WTC11 (cell line): ENCODE results near the gene POLR3G. TPM values are rescaled to one million over a fixed set of nuclear protein-coding genes. Genes with fewer than 3 reads are reported as not detected.

Experiments used
- ATAC-seq: fragments of 200-7000 bp; cut with Tn5 transposase; 2 replicates; pipeline ENCODE4 v1.10.0; 2021; ENCODE audit warnings: mild to moderate bottlenecking, moderate library complexity
- CTCF ChIA-PET: fragments of 300-600 bp; sonication (Branson Sonifier 250); formaldehyde crosslinking; loops from one replicate; lab custom pipeline; 2021; ENCODE audit warnings: antibody characterized with exemption; lab: Charles Lee
- POLR2A ChIA-PET: fragments of 350-600 bp; sonication (Branson Sonifier 250); formaldehyde crosslinking; loops from one replicate; lab custom pipeline; 2021; ENCODE audit warnings: antibody characterized with exemption; lab: Charles Lee
- DNase-seq: peaks from one replicate; pipeline ENCODE4 v3.0.0; 2021; ENCODE audit warnings: low spot score
- H3K27ac Mint-ChIP-seq: 2 replicates; pipeline ENCODE4 v1.8.0; 2021; ENCODE audit warnings: mixed read lengths
- H3K27me3 Mint-ChIP-seq: 2 replicates; pipeline ENCODE4 v1.8.0; 2021; ENCODE audit warnings: low read depth, mild to moderate bottlenecking, moderate library complexity, mixed read lengths
- H3K36me3 Mint-ChIP-seq: 2 replicates; pipeline ENCODE4 v1.8.0; 2021; ENCODE audit warnings: mixed read lengths
- H3K4me1 Mint-ChIP-seq: 2 replicates; pipeline ENCODE4 v1.8.0; 2022; ENCODE audit warnings: mixed read lengths
- H3K4me3 Mint-ChIP-seq: 2 replicates; pipeline ENCODE4 v1.8.0; 2021; ENCODE audit warnings: mild to moderate bottlenecking, moderate library complexity, mixed read lengths
- H3K9me3 Mint-ChIP-seq: 2 replicates; pipeline ENCODE4 v1.8.0; 2021; ENCODE audit warnings: mixed read lengths
- AFF4 ChIP-seq: sonication (generic); formaldehyde crosslinking; IDR thresholded peaks from 2 replicates; pipeline ENCODE4 v1.8.1; 2023; ENCODE audit warnings: mild to moderate bottlenecking, missing genetic modification reagents, borderline replicate concordance
- ATF6 ChIP-seq: sonication (generic); formaldehyde crosslinking; IDR thresholded peaks from 2 replicates; pipeline ENCODE4 v1.8.1; 2023; ENCODE audit warnings: mild to moderate bottlenecking, missing genetic modification reagents
- E2F4 ChIP-seq: sonication (generic); formaldehyde crosslinking; IDR thresholded peaks from 2 replicates; pipeline ENCODE4 v1.8.1; 2022; ENCODE audit warnings: low read depth, mild to moderate bottlenecking, moderate library complexity, missing genetic modification reagents, borderline replicate concordance
- EMX1 ChIP-seq: fragments of 250-450 bp; sonication (Bioruptor Pico); IDR thresholded peaks from 2 replicates; pipeline ENCODE4 v1.8.0; 2021; ENCODE audit warnings: mild to moderate bottlenecking
- FOXP1 ChIP-seq: sonication (generic); formaldehyde crosslinking; IDR thresholded peaks from 2 replicates; pipeline ENCODE4 v1.8.0; 2022; ENCODE audit warnings: missing genetic modification reagents, mild to moderate bottlenecking, moderate library complexity, borderline replicate concordance
- HMGXB4 ChIP-seq: sonication (generic); formaldehyde crosslinking; IDR thresholded peaks from 2 replicates; pipeline ENCODE4 v1.8.1; 2023; ENCODE audit warnings: mild to moderate bottlenecking, moderate library complexity, missing genetic modification reagents
- MXD4 ChIP-seq: fragments of 250-450 bp; sonication (Bioruptor Pico); IDR thresholded peaks from 2 replicates; pipeline ENCODE4 v1.8.0; 2021; ENCODE audit warnings: mild to moderate bottlenecking, moderate library complexity, borderline replicate concordance
- MYBL2 ChIP-seq: sonication (generic); formaldehyde crosslinking; IDR thresholded peaks from 2 replicates; pipeline ENCODE4 v1.8.1; 2023; ENCODE audit warnings: mild to moderate bottlenecking, moderate library complexity, missing genetic modification reagents
- NFATC4 ChIP-seq: fragments of 250-450 bp; sonication (Bioruptor Pico); IDR thresholded peaks from 2 replicates; pipeline ENCODE4 v1.9.0; 2021; ENCODE audit warnings: mild to moderate bottlenecking
- NFYB ChIP-seq: sonication (generic); formaldehyde crosslinking; conservative IDR thresholded peaks from 2 replicates; pipeline ENCODE4 v1.8.0; 2022; ENCODE audit warnings: low read depth, missing genetic modification reagents
- NR1H2 ChIP-seq: sonication (generic); formaldehyde crosslinking; IDR thresholded peaks from 2 replicates; pipeline ENCODE4 v1.9.0; 2021; ENCODE audit warnings: mild to moderate bottlenecking, moderate library complexity, missing genetic modification reagents
- PRRX2 ChIP-seq: fragments of 250-450 bp; sonication (Bioruptor Pico); IDR thresholded peaks from 2 replicates; pipeline ENCODE4 v1.8.0; 2021; ENCODE audit warnings: mild to moderate bottlenecking
- RELA ChIP-seq: sonication (generic); formaldehyde crosslinking; IDR thresholded peaks from 2 replicates; pipeline ENCODE4 v1.8.1; 2022; ENCODE audit warnings: missing genetic modification reagents, mild to moderate bottlenecking, borderline replicate concordance
- RORB ChIP-seq: fragments of 250-450 bp; sonication (Bioruptor Pico); IDR thresholded peaks from 2 replicates; pipeline ENCODE4 v1.9.0; 2021; ENCODE audit warnings: mild to moderate bottlenecking
- SMAD3 ChIP-seq: sonication (generic); formaldehyde crosslinking; IDR thresholded peaks from 2 replicates; pipeline ENCODE4 v1.8.0; 2022; ENCODE audit warnings: missing genetic modification reagents, mild to moderate bottlenecking, borderline replicate concordance
- SP1 ChIP-seq: sonication (generic); formaldehyde crosslinking; conservative IDR thresholded peaks from 2 replicates; pipeline ENCODE4 v1.8.1; 2022; ENCODE audit warnings: missing genetic modification reagents
- TCF7 ChIP-seq: sonication (generic); formaldehyde crosslinking; IDR thresholded peaks from 2 replicates; pipeline ENCODE4 v1.8.0; 2022; ENCODE audit warnings: mild to moderate bottlenecking, low read depth, missing genetic modification reagents, moderate library complexity
- USF2 ChIP-seq: sonication (generic); formaldehyde crosslinking; IDR thresholded peaks from 2 replicates; pipeline ENCODE4 v1.8.1; 2023; ENCODE audit warnings: mild to moderate bottlenecking, missing genetic modification reagents, moderate library complexity
- ZNF121 ChIP-seq: sonication (generic); formaldehyde crosslinking; IDR thresholded peaks from 2 replicates; pipeline ENCODE4 v1.8.0; 2023; ENCODE audit warnings: missing genetic modification reagents
- ZNF138 ChIP-seq: sonication (generic); formaldehyde crosslinking; conservative IDR thresholded peaks from 2 replicates; pipeline ENCODE4 v1.8.1; 2022; ENCODE audit warnings: mild to moderate bottlenecking, moderate library complexity, missing genetic modification reagents
- ZNF219 ChIP-seq: sonication (generic); formaldehyde crosslinking; IDR thresholded peaks from 2 replicates; pipeline ENCODE4 v1.8.0; 2023; ENCODE audit warnings: missing genetic modification reagents, mild to moderate bottlenecking, borderline replicate concordance
- ZNF281 ChIP-seq: sonication (generic); formaldehyde crosslinking; IDR thresholded peaks from 2 replicates; pipeline ENCODE4 v1.8.0; 2023; ENCODE audit warnings: mild to moderate bottlenecking, missing genetic modification reagents
- total RNA-seq: library from RNA; stranded (reverse); gene quantifications from 3 replicates; pipeline ENCODE4 v1.2.3, GENCODE V29; 2021

Gene POLR3G
- total RNA-seq, 1 experiment from 2014 or later: 95.4 TPM

- H3K27me3 Mint-ChIP-seq: no peaks in the 10 kb centered on the region
- H3K9me3 Mint-ChIP-seq: no peaks in the 10 kb centered on the region
- peaks cover 8% of the 10 kb centered on the region for H3K36me3 Mint-ChIP-seq
- peak overlapping the region; percentile 58 for H3K27ac Mint-ChIP-seq
- ChIA-PET CTCF (no interaction called here), POLR2A (no interaction called here)
- no peak overlapping the region for H3K4me3 Mint-ChIP-seq
- ATAC-seq (no peak), DNase-seq (no peak)
- peaks cover 56% of the 10 kb centered on the region for H3K4me1 Mint-ChIP-seq
- no peak for TF ChIP-seq NFATC4 (CRISPR knock-in tag)
- no peak for TF ChIP-seq AFF4 (CRISPR knock-in tag)
- no peak for TF ChIP-seq NR1H2
- no peak for TF ChIP-seq RELA (CRISPR knock-in tag)
- no peak for TF ChIP-seq TCF7
- TF ChIP-seq E2F4 (CRISPR knock-in tag): no peak
- no peak for TF ChIP-seq NFYB (CRISPR knock-in tag)
- TF ChIP-seq ATF6: no peak
- no peak for TF ChIP-seq MXD4 (CRISPR knock-in tag)
- TF ChIP-seq EMX1 (CRISPR knock-in tag): no peak
- TF ChIP-seq ZNF281 (CRISPR knock-in tag): no peak
- no peak for TF ChIP-seq USF2 (CRISPR knock-in tag)
- no peak for TF ChIP-seq FOXP1
These were observed 5.1 kb downstream of the POLR3G start for GRCh38 chr5:90479611-90480385.

- no peak for DNase-seq
- Mint-ChIP-seq H3K9me3 (no peaks in the 10 kb centered on the region), H3K27ac (peak overlapping the region; percentile 10; the same call in 1 of the 2 replicates), H3K36me3 (peaks cover 16% of the 10 kb centered on the region), H3K4me1 (peaks cover 59% of the 10 kb centered on the region), H3K27me3 (no peaks in the 10 kb centered on the region), H3K4me3 (no peak overlapping the region)
- ATAC-seq: no peak
- CTCF ChIA-PET: no interaction called here
- POLR2A ChIA-PET: no interaction called here
- TF ChIP-seq SP1 (CRISPR knock-in tag) (no peak), ZNF219 (CRISPR knock-in tag) (no peak), RORB (CRISPR knock-in tag) (no peak), HMGXB4 (CRISPR knock-in tag) (no peak), MYBL2 (CRISPR knock-in tag) (no peak), ZNF138 (CRISPR knock-in tag) (no peak), SMAD3 (CRISPR knock-in tag) (no peak), PRRX2 (CRISPR knock-in tag) (no peak), ZNF121 (CRISPR knock-in tag) (no peak)
These were observed 6.0 kb downstream of the POLR3G start for GRCh38 chr5:90480699-90481098.
